ENCODE data around the gene FNBP1. TPM values are rescaled to one million over a fixed set of nuclear protein-coding genes. Genes with fewer than 3 reads are reported as not detected.

The FNBP1 gene
- total RNA-seq, 2 experiments from 2014 or later: 198 TPM

- H3K4me1 Mint-ChIP-seq: peaks cover 34% of the 10 kb centered on the region
These were observed 11.4 kb upstream of the FNBP1 start for GRCh38 chr9:130054325-130054786.

GRCh38 chr9:130053504-130054324, 10.7 kb upstream of the FNBP1 start, which contains the start of gene GPR107:
TSS of gene GPR107 (plus strand) at chr9:130053906. CDS start at chr9:130053933, 27 bp downstream.
- peak; percentile 86 for DNase-seq
- H3K27ac Mint-ChIP-seq: peak within 1 kb of the TSS; percentile 90
- peak within 1 kb of the TSS; percentile 97 for H3K4me3 Mint-ChIP-seq
- peaks cover 33% of the 10 kb centered on the region for H3K4me1 Mint-ChIP-seq
- H3K27me3 Mint-ChIP-seq: no peaks in the 10 kb centered on the region
- peaks cover 6% of the 10 kb centered on the region for H3K36me3 Mint-ChIP-seq
- no peaks in the 10 kb centered on the region for H3K9me3 Mint-ChIP-seq

More at GRCh38 chr9:130054325-130054786, 11.4 kb upstream of the FNBP1 start:
- Mint-ChIP-seq H3K9me3 (no peaks in the 10 kb centered on the region), H3K27ac (peak overlapping the region; percentile 90), H3K36me3 (peaks cover 11% of the 10 kb centered on the region), H3K27me3 (no peaks in the 10 kb centered on the region), H3K4me3 (peak overlapping the region; percentile 97)
- no peak for DNase-seq

- H3K4me1 Mint-ChIP-seq: peaks cover 30% of the 10 kb centered on the region
- no peak for DNase-seq
- peak overlapping the region; percentile 97 for H3K4me3 Mint-ChIP-seq
- no peaks in the 10 kb centered on the region for H3K9me3 Mint-ChIP-seq
- H3K27me3 Mint-ChIP-seq: no peaks in the 10 kb centered on the region
- H3K36me3 Mint-ChIP-seq: peaks cover 2% of the 10 kb centered on the region
- peak overlapping the region; percentile 90 for H3K27ac Mint-ChIP-seq
These were observed 10.1 kb upstream of the FNBP1 start for GRCh38 chr9:130053109-130053503.

- Mint-ChIP-seq H3K27me3 (no peaks in the 10 kb centered on the region), H3K27ac (peak overlapping the region; percentile 30), H3K4me3 (peak overlapping the region; percentile 53), H3K36me3 (no peaks in the 10 kb centered on the region), H3K9me3 (no peaks in the 10 kb centered on the region), H3K4me1 (peaks cover 27% of the 10 kb centered on the region)
- no peak for DNase-seq
These were observed 8.9 kb upstream of the FNBP1 start for GRCh38 chr9:130051855-130052254.

- peak overlapping the region; percentile 49 for H3K27ac Mint-ChIP-seq
- H3K9me3 Mint-ChIP-seq: no peaks in the 10 kb centered on the region
- no peak overlapping the region for H3K4me3 Mint-ChIP-seq
These were observed 7.5 kb upstream of the FNBP1 start for GRCh38 chr9:130050462-130050861.

GRCh38 chr9:130049431-130050210, 6.6 kb upstream of the FNBP1 start:
- Mint-ChIP-seq H3K4me1 (peaks cover 34% of the 10 kb centered on the region), H3K36me3 (no peaks in the 10 kb centered on the region), H3K4me3 (no peak overlapping the region), H3K27me3 (no peaks in the 10 kb centered on the region), H3K27ac (no peak overlapping the region), H3K9me3 (no peaks in the 10 kb centered on the region)
- DNase-seq: no peak

More at GRCh38 chr9:130050462-130050861, 7.5 kb upstream of the FNBP1 start:
- Mint-ChIP-seq H3K36me3 (no peaks in the 10 kb centered on the region), H3K27me3 (no peaks in the 10 kb centered on the region), H3K4me1 (peaks cover 32% of the 10 kb centered on the region)
- no peak for DNase-seq

GRCh38 chr9:130045725-130046450, 2.9 kb upstream of the FNBP1 start:
- DNase-seq: no peak
- Mint-ChIP-seq H3K27me3 (no peaks in the 10 kb centered on the region), H3K4me1 (peaks cover 32% of the 10 kb centered on the region), H3K27ac (no peak overlapping the region), H3K4me3 (no peak overlapping the region), H3K36me3 (peaks cover 13% of the 10 kb centered on the region), H3K9me3 (no peaks in the 10 kb centered on the region)

GRCh38 chr9:130043654-130044623, 950 bp upstream of the FNBP1 start:
- H3K36me3 Mint-ChIP-seq: peaks cover 18% of the 10 kb centered on the region
- peak overlapping the region; percentile 89 for H3K4me3 Mint-ChIP-seq
- H3K27me3 Mint-ChIP-seq: no peaks in the 10 kb centered on the region
- H3K27ac Mint-ChIP-seq: peak overlapping the region; percentile 88
- DNase-seq: no peak
- H3K4me1 Mint-ChIP-seq: peaks cover 35% of the 10 kb centered on the region
- no peaks in the 10 kb centered on the region for H3K9me3 Mint-ChIP-seq

GRCh38 chr9:130042406-130042884, 544 bp downstream of the FNBP1 start:
- Mint-ChIP-seq H3K27me3 (no peaks in the 10 kb centered on the region), H3K27ac (peak overlapping the region; percentile 95), H3K4me1 (peaks cover 46% of the 10 kb centered on the region), H3K9me3 (no peaks in the 10 kb centered on the region), H3K36me3 (peaks cover 21% of the 10 kb centered on the region), H3K4me3 (peak overlapping the region; percentile 96)
- peak; percentile 47 for DNase-seq

- H3K27ac Mint-ChIP-seq: peak overlapping the region; percentile 95
- peak overlapping the region; percentile 96 for H3K4me3 Mint-ChIP-seq
- DNase-seq: no peak
- no peaks in the 10 kb centered on the region for H3K27me3 Mint-ChIP-seq
- peaks cover 52% of the 10 kb centered on the region for H3K4me1 Mint-ChIP-seq
- H3K36me3 Mint-ChIP-seq: peaks cover 24% of the 10 kb centered on the region
- H3K9me3 Mint-ChIP-seq: no peaks in the 10 kb centered on the region
These were observed 1.2 kb downstream of the FNBP1 start for GRCh38 chr9:130041648-130042405.

- Mint-ChIP-seq H3K4me1 (peaks cover 58% of the 10 kb centered on the region), H3K36me3 (peaks cover 30% of the 10 kb centered on the region)
These were observed 1.9 kb downstream of the FNBP1 start for GRCh38 chr9:130040984-130041647.

GRCh38 chr9:130039528-130040147, 3.4 kb downstream of the FNBP1 start:
- Mint-ChIP-seq H3K4me1 (peaks cover 62% of the 10 kb centered on the region), H3K27me3 (no peaks in the 10 kb centered on the region), H3K27ac (peak overlapping the region; percentile 97), H3K4me3 (peak overlapping the region; percentile 96), H3K36me3 (peaks cover 44% of the 10 kb centered on the region), H3K9me3 (no peaks in the 10 kb centered on the region)
- DNase-seq: no peak

More at GRCh38 chr9:130040984-130041647, 1.9 kb downstream of the FNBP1 start:
- H3K9me3 Mint-ChIP-seq: no peaks in the 10 kb centered on the region
- peak overlapping the region; percentile 95 for H3K27ac Mint-ChIP-seq
- peak overlapping the region; percentile 96 for H3K4me3 Mint-ChIP-seq
- no peaks in the 10 kb centered on the region for H3K27me3 Mint-ChIP-seq
- DNase-seq: no peak
